ENCODE results near the gene HMCN1. TPM values are rescaled to one million over a fixed set of nuclear protein-coding genes. Genes with fewer than 3 reads are reported as not detected.

Gene HMCN1
- total RNA-seq, 1 experiment from 2014 or later, result 37.6 TPM

- peak overlapping the region; percentile 95 for H3K27ac ChIP-seq
- DNase-seq, result peak in 1 of 2 experiments; percentile 26
- peaks cover 45% of the 10 kb centered on the region for H3K4me1 ChIP-seq
- H3K27me3 ChIP-seq, result no peaks in the 10 kb centered on the region
- H3K9me3 ChIP-seq (replicated peaks), result no peaks in the 10 kb centered on the region
- H3K4me3 ChIP-seq, result no peak overlapping the region
- no peaks in the 10 kb centered on the region for H3K36me3 ChIP-seq
Measured at GRCh38 chr1:185974367-185975170, 240.4 kb downstream of the HMCN1 start.

DNA sequence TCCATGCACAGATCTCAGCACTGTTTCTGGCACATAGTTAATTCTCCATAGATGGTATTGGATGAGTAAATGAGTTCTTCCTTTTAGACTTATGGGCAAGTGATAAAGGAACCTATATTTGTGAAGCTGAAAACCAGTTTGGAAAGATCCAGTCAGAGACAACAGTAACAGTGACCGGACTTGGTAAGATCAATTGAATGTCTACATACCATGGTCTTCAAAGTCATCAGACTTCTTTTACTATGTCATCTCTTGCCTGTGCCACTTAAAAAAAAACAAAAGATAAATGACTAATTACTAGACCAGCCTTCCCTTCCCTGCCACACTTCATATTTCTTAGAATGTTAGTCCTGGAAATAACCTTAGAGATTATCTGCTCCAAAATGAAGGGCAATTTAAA is 246.7 kb downstream of the HMCN1 start:
- no peak overlapping the region for H3K4me3 ChIP-seq
- no peak for DNase-seq
- H3K27ac ChIP-seq, result no peak overlapping the region
- H3K4me1 ChIP-seq, result no peaks in the 10 kb centered on the region
- H3K9me3 ChIP-seq (replicated peaks), result no peaks in the 10 kb centered on the region
- no peaks in the 10 kb centered on the region for H3K27me3 ChIP-seq
- H3K36me3 ChIP-seq, result no peaks in the 10 kb centered on the region

DNA sequence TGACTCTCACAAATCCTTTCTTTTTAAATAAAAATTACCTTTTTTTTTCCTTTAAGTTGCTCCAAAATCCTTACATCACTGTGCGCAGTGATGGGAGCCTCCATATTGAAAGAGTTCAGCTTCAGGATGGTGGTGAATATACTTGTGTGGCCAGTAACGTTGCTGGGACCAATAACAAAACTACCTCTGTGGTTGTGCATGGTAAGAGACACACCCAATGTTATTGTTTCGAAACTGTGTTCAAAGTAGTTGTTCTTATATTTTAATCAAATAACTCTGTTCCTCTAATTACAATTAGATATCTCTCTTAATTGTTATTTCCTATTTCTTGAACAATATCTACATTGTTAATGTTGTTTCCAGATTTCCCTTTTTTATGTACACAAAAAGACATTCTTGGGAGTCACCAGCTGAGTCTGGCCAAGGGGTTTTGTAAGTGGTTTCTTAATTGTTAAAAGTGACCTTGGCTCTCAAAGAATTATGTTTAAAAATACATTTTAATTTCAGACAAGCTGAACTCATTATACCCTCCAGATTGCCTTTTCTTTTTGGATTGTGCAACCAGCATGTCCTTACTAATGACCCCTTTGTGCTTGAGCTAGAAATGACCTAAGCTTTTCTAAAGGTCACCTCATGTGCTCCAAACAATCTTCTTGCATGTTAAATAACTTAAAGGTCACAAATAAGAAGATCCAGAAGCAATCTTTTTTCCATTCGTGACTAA is 250.1 kb downstream of the HMCN1 start:
- Histone ChIP-seq H3K36me3 (no peaks in the 10 kb centered on the region), H3K27me3 (no peaks in the 10 kb centered on the region), H3K4me3 (no peak overlapping the region), H3K4me1 (no peaks in the 10 kb centered on the region), H3K27ac (no peak overlapping the region), H3K9me3 (replicated peaks) (no peaks in the 10 kb centered on the region)
- no peak for DNase-seq

DNA sequence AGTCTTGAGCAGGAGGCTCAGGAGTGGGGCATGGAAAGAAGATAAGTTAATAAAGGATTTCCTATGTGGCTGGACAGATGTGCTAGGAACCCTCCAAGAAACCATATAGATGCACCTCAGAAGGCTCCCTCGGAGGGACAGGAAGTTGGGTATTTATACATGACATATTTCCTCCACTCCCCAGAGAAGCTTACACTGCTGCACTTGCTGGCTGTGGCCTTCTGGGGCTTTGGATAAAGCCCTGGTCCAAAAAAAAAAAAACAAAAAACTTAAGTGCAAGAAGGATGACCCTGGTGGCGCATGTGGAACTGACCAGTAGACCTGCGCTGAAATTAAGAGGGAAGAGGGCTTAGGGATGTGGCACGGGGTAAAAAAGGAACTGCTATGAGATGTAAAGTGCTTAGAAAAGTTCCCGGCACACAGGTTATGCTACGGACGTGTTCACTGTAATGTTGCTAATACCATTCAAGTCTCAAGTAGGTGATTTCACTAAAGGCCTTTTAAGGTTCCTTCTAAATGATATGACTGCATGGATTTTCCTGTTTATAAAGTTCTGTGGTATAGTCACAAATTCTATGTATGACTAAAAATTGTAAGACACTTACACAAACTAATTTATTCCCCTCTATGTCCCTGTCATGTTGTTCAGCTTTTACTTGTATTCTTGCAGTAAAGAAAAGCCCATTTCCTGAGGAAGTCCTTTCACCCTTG is 253.6 kb downstream of the HMCN1 start:
- Histone ChIP-seq H3K27ac (no peak overlapping the region), H3K4me3 (no peak overlapping the region), H3K4me1 (no peaks in the 10 kb centered on the region), H3K9me3 (replicated peaks) (no peaks in the 10 kb centered on the region), H3K36me3 (peaks cover 4% of the 10 kb centered on the region), H3K27me3 (no peaks in the 10 kb centered on the region)
- no peak for DNase-seq

DNA sequence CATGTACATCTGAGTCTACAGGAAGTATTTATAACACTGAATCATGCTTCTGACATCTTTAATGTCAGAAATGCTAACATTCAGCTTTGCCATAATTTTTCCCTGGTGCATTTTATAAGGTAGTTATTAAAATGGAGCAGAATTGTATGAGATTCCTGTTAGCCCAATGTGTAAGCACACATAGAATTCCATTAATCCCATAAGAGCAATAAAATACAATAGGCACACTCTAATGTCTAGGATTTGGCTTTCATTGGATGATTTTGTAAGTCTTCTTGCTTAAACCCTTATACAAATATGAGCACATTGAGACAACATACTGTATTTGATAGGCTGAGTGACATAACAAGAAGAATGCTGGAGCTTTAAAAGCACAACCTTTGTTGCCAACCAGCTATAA is 256.4 kb downstream of the HMCN1 start:
- Histone ChIP-seq H3K9me3 (replicated peaks) (no peaks in the 10 kb centered on the region), H3K36me3 (peaks cover 10% of the 10 kb centered on the region), H3K4me3 (no peak overlapping the region), H3K27me3 (no peaks in the 10 kb centered on the region), H3K27ac (no peak overlapping the region), H3K4me1 (no peaks in the 10 kb centered on the region)
- no peak for DNase-seq

DNA sequence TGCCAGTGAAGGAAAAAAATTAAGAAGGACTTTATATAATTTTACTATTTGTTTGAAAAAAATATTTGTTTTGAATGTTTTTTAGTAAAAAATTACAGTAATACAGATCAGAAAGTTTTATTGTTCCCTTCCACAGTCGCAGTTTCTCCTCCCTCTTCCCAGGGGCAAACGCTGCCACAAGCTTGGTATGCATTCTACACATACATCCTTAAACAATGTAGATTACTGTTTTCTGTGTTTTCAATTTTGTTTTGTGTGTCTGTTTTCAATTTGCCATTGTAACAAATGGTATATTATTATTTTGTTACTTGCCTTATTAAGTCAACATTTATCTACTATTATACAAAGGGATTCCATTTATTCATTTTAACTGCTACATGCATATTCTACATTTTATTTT is 257.1 kb downstream of the HMCN1 start:
- peaks cover 10% of the 10 kb centered on the region for H3K36me3 ChIP-seq
- no peaks in the 10 kb centered on the region for H3K4me1 ChIP-seq
- DNase-seq, result no peak
- no peaks in the 10 kb centered on the region for H3K9me3 ChIP-seq (replicated peaks)
- no peak overlapping the region for H3K4me3 ChIP-seq
- no peak overlapping the region for H3K27ac ChIP-seq
- H3K27me3 ChIP-seq, result no peaks in the 10 kb centered on the region

DNA sequence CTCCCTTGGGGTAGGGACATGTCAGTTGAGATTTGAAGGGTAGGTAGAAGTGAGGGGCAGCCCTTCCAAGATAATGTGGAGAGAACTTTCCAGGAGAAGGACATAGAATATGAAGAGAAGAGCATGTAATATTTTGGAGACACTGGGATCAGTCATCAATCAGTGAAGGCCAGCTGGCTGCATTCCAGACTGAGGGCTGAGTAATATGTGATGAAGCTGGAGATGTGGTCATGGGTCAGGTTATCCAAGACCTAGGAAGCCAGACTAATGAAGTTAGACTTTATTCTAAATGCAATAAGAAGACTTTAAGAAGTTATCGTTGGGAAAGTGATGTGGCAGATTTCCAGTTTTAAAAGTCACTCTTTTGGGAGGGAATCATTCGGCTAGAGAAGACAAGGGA is 262.0 kb downstream of the HMCN1 start:
- Histone ChIP-seq H3K27me3 (no peaks in the 10 kb centered on the region), H3K36me3 (0 out of 2 replicates have a peak, but pooled peaks cover 6% of the 10 kb centered on the region), H3K9me3 (replicated peaks) (no peaks in the 10 kb centered on the region), H3K4me3 (no peak overlapping the region), H3K27ac (no peak overlapping the region), H3K4me1 (no peaks in the 10 kb centered on the region; the same call in 1 of the 2 replicates)
- peak; percentile 7 to 10 for DNase-seq

DNA sequence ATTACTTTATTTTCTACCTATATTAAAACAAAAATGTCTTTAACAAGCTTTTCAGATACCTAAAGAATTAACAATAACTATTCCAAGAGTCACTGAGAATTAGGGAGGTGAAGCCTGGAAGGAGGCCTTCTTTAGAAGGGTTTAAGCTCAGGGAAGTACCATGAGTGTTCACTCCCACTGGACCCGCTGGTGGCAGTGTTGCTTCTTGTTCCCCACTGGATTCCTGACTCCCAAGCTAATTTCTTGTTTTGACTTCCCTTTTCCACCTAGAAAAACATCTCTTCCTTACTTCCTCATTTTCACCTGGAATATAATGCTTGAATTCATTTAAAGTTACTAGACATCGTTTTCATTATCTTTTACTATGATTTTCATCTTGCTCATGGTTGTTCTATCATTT is 264.2 kb downstream of the HMCN1 start:
- peaks cover 10% of the 10 kb centered on the region; the same call in 1 of the 2 replicates for H3K36me3 ChIP-seq
- H3K4me3 ChIP-seq, result no peak overlapping the region
- no peak overlapping the region for H3K27ac ChIP-seq
- no peak for DNase-seq
- H3K4me1 ChIP-seq, result no peaks in the 10 kb centered on the region; the same call in 1 of the 2 replicates
- H3K9me3 ChIP-seq (replicated peaks), result no peaks in the 10 kb centered on the region
- no peaks in the 10 kb centered on the region for H3K27me3 ChIP-seq

- Histone ChIP-seq H3K9me3 (replicated peaks) (no peaks in the 10 kb centered on the region), H3K36me3 (peaks cover 4% of the 10 kb centered on the region; the same call in 1 of the 2 replicates), H3K4me1 (no peaks in the 10 kb centered on the region; the same call in 1 of the 2 replicates), H3K27me3 (no peaks in the 10 kb centered on the region), H3K4me3 (no peak overlapping the region), H3K27ac (no peak overlapping the region)
- no peak for DNase-seq
Measured at GRCh38 chr1:186002406-186002805, 268.2 kb downstream of the HMCN1 start.

GRCh38 chr1:186009039-186009737 is 275.0 kb downstream of the HMCN1 start:
- no peak for DNase-seq
- H3K4me1 ChIP-seq, result no peaks in the 10 kb centered on the region; the same call in 1 of the 2 replicates
- H3K9me3 ChIP-seq (replicated peaks), result no peaks in the 10 kb centered on the region
- no peak overlapping the region for H3K27ac ChIP-seq
- no peaks in the 10 kb centered on the region for H3K36me3 ChIP-seq
- no peak overlapping the region for H3K4me3 ChIP-seq
- no peaks in the 10 kb centered on the region for H3K27me3 ChIP-seq

DNA sequence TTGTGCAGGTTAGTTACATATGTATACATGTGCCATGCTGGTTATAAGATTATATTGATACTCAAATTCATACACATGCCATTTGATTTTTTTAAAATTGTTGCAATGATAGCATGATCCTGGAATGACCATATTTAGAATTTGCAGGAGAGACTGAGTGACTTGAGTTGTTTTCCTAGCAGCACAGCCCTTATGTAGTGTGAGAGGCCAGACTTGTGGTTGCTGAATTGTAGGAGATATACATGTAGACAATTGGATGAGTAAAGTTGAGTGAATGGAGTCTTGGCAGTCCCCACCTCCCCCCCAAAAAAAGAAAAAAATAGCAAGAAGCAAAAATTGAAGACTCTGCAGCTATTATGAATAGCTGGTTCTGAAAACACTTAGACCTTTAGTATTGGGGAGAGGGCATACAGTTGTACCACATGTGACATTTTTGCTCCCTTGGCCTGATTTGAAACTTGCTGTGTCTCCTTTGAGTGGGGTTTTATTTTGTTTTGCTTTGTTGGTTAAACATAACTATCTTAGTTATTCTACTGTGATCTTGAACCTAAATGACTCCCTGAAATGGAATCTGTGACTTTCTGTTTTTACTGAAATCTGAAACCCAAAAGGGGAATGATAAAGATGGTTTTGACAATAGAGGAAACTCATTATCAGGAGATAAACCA is 280.3 kb downstream of the HMCN1 start:
- Histone ChIP-seq H3K27me3 (no peaks in the 10 kb centered on the region), H3K36me3 (no peaks in the 10 kb centered on the region), H3K27ac (no peak overlapping the region), H3K4me1 (peaks cover 4% of the 10 kb centered on the region; the same call in 1 of the 2 replicates), H3K4me3 (no peak overlapping the region), H3K9me3 (replicated peaks) (no peaks in the 10 kb centered on the region)
- DNase-seq, result no peak

DNA sequence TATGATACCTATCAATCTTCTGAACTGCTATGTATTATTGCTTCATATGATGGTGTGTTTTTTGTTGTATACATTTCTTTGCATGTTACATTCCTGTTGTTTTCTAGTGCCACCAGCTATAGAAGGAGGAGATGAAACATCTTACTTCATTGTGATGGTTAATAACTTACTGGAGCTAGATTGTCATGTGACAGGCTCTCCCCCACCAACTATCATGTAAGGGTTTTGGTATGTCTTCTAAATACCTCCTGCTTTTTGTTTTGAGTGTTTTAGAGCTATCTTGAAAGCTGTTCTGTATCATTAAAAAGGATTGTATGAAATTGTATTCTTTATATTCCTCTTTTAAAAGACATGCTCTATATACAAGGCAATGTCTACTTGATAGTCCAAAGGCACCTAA is 282.7 kb downstream of the HMCN1 start:
- no peaks in the 10 kb centered on the region for H3K27me3 ChIP-seq
- no peak overlapping the region for H3K27ac ChIP-seq
- H3K9me3 ChIP-seq (replicated peaks), result no peaks in the 10 kb centered on the region
- H3K4me1 ChIP-seq, result 0 out of 2 replicates have a peak, but pooled peaks cover 4% of the 10 kb centered on the region
- no peak overlapping the region for H3K4me3 ChIP-seq
- H3K36me3 ChIP-seq, result no peaks in the 10 kb centered on the region
- DNase-seq, result no peak

DNA sequence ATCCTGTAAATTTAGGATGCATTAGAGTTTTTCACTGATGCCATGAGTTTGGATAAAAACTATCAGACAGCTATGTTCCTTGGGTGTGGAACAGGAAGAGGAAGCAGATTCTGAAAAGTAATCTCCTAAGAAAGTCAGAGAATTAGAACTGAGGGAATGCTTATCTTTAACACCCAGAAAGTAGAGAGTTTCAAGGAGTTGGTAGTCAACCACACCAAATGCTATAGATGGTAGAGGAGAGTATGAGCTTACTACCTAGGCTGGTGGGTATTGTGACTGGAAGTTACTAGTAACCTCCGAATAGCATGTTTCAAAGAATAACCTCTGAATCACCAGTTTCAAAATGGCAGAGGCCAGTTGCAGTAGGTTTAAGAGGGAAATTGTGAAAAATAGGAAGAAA is 288.0 kb downstream of the HMCN1 start:
- no peak for DNase-seq
- H3K9me3 ChIP-seq (replicated peaks), result no peaks in the 10 kb centered on the region
- no peaks in the 10 kb centered on the region for H3K36me3 ChIP-seq
- no peak overlapping the region for H3K27ac ChIP-seq
- H3K4me1 ChIP-seq, result no peaks in the 10 kb centered on the region
- no peak overlapping the region for H3K4me3 ChIP-seq
- H3K27me3 ChIP-seq, result no peaks in the 10 kb centered on the region

DNA sequence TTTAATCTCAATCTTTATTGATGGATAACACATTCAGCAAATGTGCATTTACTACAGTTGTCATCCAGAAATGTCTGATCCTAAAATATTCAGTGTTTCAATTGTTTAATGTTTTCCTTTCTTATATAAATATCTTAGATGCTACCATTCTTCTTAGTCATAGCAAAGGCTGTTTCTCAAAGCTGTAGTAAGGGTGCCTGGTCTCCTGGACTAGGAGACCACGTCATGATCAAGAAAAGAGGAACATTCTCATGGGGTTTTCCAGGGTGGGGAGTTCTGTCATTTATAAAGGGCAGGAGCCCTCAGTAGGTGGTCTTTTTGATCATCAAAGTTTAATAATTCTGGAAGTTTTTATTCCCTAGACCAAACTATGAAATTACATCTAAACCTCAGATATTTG is 292.8 kb downstream of the HMCN1 start:
- no peak for DNase-seq

More for the DNA sequence above, 292.8 kb downstream of the HMCN1 start:
- no peaks in the 10 kb centered on the region for H3K36me3 ChIP-seq
- H3K9me3 ChIP-seq (replicated peaks), result peaks cover 5% of the 10 kb centered on the region
- H3K27me3 ChIP-seq, result no peaks in the 10 kb centered on the region
- no peak overlapping the region for H3K4me3 ChIP-seq
- H3K4me1 ChIP-seq, result no peaks in the 10 kb centered on the region
- H3K27ac ChIP-seq, result no peak overlapping the region

Data from SJCRH30 (cell line).